Naive thymus-derived CD8-positive, alpha-beta T cell (primary cell): ENCODE data around the gene WWC2. TPM values are rescaled to one million over a fixed set of nuclear protein-coding genes. Genes with fewer than 3 reads are reported as not detected.

Source experiments
- ATAC-seq, 2 donors: fragments of 150-1000 bp; cut with Tn5 transposase in 1 of 2; sonication (Bioruptor Pico), chemical (Tn5 transposase) in 1 of 2; 1 replicate in 1 of 2; 2 replicates in 1 of 2; pipeline ENCODE4 v1.10.0; 2021; ENCODE audit warnings: mild to moderate bottlenecking in 2 of 2, moderate library complexity in 2 of 2
- POLR2A ChIA-PET: fragments of 350-600 bp; sonication (Branson Sonifier 250); formaldehyde crosslinking; loops from one replicate; lab custom pipeline; 2021; ENCODE audit warnings: antibody characterized with exemption; lab: Charles Lee
- DNase-seq, 10 donors: peaks; one replicate each; pipeline versions ENCODE4 v3.0.0 to v3.0.0-alpha.2; 2020 to 2022
- H3K27ac Mint-ChIP-seq, 10 donors: one replicate each; pipeline ENCODE4 v1.8.0; 2020 to 2022; ENCODE audit warnings: mild to moderate bottlenecking in 10 of 10, mixed read lengths in 10 of 10, moderate library complexity in 4 of 10, inconsistent platforms in 1 of 10
- H3K27me3 Mint-ChIP-seq, 5 donors: one replicate each; pipeline ENCODE4 v1.8.0; 2021 to 2022; ENCODE audit warnings: mixed read lengths in 5 of 5
- H3K36me3 Mint-ChIP-seq, 3 donors: one replicate each; pipeline ENCODE4 v1.8.0; 2020 to 2022; ENCODE audit warnings: mixed read lengths in 3 of 3, mild to moderate bottlenecking in 2 of 3, inconsistent platforms in 1 of 3
- H3K4me1 Mint-ChIP-seq, 4 donors: one replicate each; pipeline ENCODE4 v1.8.0; 2021 to 2022; ENCODE audit warnings: mixed read lengths in 4 of 4
- H3K4me3 Mint-ChIP-seq, 10 donors: one replicate each; pipeline ENCODE4 v1.8.0; 2020 to 2022; ENCODE audit warnings: mild to moderate bottlenecking in 10 of 10, mixed read lengths in 10 of 10, moderate library complexity in 6 of 10, inconsistent platforms in 1 of 10
- H3K9me3 Mint-ChIP-seq, 9 donors: one replicate each; pipeline ENCODE4 v1.8.0; 2020 to 2022; ENCODE audit warnings: mixed read lengths in 9 of 9, mild to moderate bottlenecking in 3 of 9, inconsistent platforms in 1 of 9, moderate library complexity in 1 of 9
- polyA plus RNA-seq, 3 donors: library from polyadenylated mRNA; unstranded; fragments of 300-500 nt; fragmentation: Illumina TruSeq; gene quantifications; one replicate each; pipeline ENCODE4 v1.2.3, GENCODE V29; 2021
- total RNA-seq, 8 experiments: library from RNA in 2 of 8; stranded (reverse) in 2 of 8; gene quantifications; one replicate each; pipeline ENCODE4 v1.2.3 and lab custom pipeline; 2021 to 2026

The WWC2 gene
- total and polyA plus RNA-seq, 5 experiments from 2014 or later = 0.59 to 8.0 (median 1.0) TPM

DNA sequence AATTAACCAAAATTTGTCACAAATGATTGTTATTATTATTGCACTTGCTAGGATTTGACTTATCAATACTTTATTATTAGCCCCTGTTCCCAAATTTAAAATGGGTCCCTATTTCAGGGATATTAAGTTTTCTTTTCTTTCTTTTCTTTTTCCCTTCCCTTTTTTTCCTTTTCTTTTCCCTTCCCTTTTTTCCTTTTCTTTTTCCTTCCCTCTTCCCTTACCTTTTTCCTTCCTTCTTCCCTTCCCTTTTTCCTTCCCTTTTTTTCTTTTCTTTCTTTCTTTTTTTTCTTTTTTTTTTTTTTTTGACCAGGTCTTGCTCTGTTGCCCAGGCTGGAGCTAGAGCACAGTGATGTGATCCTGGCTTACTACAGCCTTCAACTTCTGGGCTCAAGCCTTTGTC is 33.8 kb downstream of the WWC2 start:
- POLR2A ChIA-PET = interaction anchor here (0.6 kb wide), 1 partner anchor 64 kb away, joined by 3 read pairs; no protein-coding TSS in a partner anchor
- Mint-ChIP-seq H3K4me1 (peaks cover 0 to 13% (median under 1%) of the 10 kb centered on the region in 4 donors), H3K4me3 (no peak overlapping the region), H3K27me3 (peaks cover 0 to 2% (median under 1%) of the 10 kb centered on the region in 5 donors), H3K36me3 (no peaks in the 10 kb centered on the region), H3K27ac (no peak overlapping the region), H3K9me3 (no peaks in the 10 kb centered on the region)
- ATAC-seq = no peak
- no peak for DNase-seq

DNA sequence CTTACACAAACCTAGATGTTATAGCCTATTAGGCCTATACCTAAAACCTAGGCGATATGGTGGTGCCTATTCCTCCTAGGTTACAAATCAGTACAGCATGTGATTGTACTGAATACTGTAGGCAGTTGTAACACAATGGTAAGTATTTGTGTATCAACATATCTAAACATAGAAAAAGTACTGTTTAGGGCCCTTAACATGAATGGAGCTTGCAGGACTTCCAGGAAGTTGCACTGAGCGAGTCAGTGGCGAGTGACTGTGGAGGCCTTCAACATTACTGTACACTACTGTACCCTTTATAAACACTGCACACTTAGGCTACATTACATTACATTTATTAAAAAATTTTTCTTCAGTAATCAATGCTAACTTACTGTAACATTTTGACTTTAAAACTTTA is 37.8 kb downstream of the WWC2 start:
- POLR2A ChIA-PET = no interaction called here
- peaks cover 0 to 7% (median 2%) of the 10 kb centered on the region in 4 donors for H3K4me1 Mint-ChIP-seq
- H3K27me3 Mint-ChIP-seq = peaks cover 0 to 5% (median 2%) of the 10 kb centered on the region in 5 donors
- no peak overlapping the region for H3K4me3 Mint-ChIP-seq
- no peak overlapping the region for H3K27ac Mint-ChIP-seq
- H3K36me3 Mint-ChIP-seq = peaks cover 0 to 2% (median 0%) of the 10 kb centered on the region in 3 donors
- H3K9me3 Mint-ChIP-seq = no peaks in the 10 kb centered on the region
- no peak for ATAC-seq
- DNase-seq = no peak

DNA sequence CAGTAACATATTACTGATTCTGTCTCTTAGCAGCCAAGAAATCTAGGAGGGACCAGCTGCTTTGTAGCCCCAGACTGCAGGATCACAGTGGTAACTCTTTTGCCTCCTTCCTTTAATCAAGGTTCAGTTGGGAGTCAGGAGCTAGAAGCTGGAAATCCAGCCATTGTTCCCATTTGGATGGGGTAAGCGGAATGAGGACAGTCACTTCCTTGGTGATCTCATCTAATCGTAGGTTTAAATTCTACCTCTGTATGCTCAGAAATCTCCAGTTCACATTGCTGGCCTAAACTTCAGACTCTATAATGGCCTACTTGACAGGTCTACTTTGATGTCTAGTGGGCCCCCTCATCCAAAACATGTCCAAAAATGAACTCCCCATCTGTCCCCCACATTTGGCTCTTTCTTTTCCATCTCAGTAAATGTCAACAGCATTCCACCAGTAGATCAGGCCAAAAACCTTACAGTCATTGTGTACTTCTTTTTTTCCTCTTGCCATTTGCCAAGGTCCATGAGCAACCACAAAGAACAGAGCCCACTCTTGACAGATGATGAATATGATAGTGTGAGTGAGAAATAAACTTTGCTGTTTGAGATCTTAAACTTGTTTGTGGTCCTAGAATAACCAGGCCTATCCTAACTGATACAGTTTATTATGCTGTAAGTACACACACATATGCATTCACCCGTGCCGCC is 40.1 kb downstream of the WWC2 start:
- Mint-ChIP-seq H3K27ac (no peak overlapping the region), H3K9me3 (no peaks in the 10 kb centered on the region), H3K4me3 (no peak overlapping the region), H3K27me3 (peaks cover 0 to 7% (median 2%) of the 10 kb centered on the region in 5 donors), H3K4me1 (peaks cover 2 to 10% (median 6%) of the 10 kb centered on the region in 4 donors), H3K36me3 (peaks cover 0 to 2% (median 0%) of the 10 kb centered on the region in 3 donors)
- DNase-seq = no peak
- no peak for ATAC-seq
- POLR2A ChIA-PET = no interaction called here

DNA sequence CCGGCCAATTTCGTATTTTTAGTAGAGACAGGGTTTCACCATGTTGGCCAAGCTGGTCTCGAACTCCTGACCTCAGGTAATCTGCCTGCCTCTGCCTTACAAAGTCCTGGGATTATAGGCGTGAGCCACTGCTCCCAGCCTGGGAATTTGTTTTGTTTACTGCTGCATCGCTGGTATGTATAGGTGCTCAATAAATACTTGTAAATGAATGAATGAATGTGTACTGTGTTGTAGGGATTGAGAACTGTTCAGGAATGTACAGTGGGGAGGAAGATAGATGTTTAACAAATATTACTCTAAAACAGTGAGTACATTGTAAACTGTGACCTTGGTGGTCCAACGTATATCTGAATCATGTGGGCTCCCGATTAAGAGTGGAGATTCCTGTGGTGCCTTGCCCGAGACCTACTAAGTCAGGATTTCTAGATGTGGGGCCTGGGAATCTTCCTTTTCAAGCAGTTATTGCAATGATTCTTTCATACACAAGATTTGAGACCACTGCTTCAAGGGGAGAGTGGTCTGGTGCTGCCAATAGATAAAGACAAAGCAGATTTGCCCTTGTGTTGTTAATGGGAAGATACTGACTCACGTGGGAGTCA is 41.0 kb downstream of the WWC2 start:
- Mint-ChIP-seq H3K27me3 (peaks cover 0 to 7% (median 2%) of the 10 kb centered on the region in 5 donors), H3K9me3 (no peaks in the 10 kb centered on the region), H3K36me3 (peaks cover 0 to 2% (median 0%) of the 10 kb centered on the region in 3 donors), H3K27ac (no peak overlapping the region), H3K4me3 (no peak overlapping the region), H3K4me1 (peaks cover 2 to 10% (median 6%) of the 10 kb centered on the region in 4 donors)
- ATAC-seq = no peak
- DNase-seq = no peak
- POLR2A ChIA-PET = no interaction called here

DNA sequence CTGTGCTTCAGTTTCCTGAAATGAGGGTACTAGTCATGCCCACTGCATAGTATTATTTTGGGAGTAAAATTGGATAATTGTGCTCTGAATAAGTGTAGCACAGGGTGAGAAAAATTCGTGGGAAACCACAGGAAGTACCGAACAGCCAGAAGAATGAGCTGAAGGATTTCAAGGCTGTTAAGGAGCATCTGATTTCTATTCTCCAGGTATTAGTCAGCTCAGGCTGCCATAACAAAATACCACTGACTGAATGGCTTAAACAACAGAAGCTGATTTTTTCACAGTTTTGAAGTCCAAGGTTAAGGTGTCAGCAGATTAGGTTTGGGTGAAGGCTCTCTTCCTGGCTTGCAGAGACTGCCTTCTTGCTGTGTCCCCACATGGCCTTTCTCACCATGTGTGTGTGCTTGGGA is 41.9 kb downstream of the WWC2 start:
- no peak overlapping the region for H3K27ac Mint-ChIP-seq
- no peak for ATAC-seq
- H3K27me3 Mint-ChIP-seq = peaks cover 0 to 7% (median 3%) of the 10 kb centered on the region in 5 donors
- peaks cover under 1 to 10% (median 5%) of the 10 kb centered on the region in 4 donors for H3K4me1 Mint-ChIP-seq
- DNase-seq = no peak
- H3K36me3 Mint-ChIP-seq = peaks cover 0 to 2% (median 0%) of the 10 kb centered on the region in 3 donors
- POLR2A ChIA-PET = no interaction called here
- H3K4me3 Mint-ChIP-seq = no peak overlapping the region
- H3K9me3 Mint-ChIP-seq = no peaks in the 10 kb centered on the region

DNA sequence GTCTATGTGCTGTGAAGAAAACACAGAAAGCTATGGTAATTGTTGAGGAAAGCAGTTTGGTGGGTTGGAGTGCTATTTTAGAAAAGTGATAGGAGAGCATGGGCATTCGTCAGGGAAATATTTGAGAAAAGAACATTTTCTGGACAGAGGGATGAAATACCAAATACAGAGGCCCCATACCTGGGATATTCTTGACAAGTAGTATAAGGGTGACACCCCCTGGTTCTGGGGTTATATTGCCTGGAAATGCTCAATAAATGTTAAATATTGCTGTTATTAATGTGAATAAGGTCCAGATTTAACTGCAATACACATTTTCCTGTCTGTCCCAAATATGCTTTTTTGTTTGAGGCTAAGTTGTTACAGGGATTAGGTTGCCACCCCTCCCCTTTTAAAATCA is 42.9 kb downstream of the WWC2 start:
- POLR2A ChIA-PET = no interaction called here
- H3K9me3 Mint-ChIP-seq = no peaks in the 10 kb centered on the region
- peaks cover 0 to 10% (median 6%) of the 10 kb centered on the region in 4 donors for H3K4me1 Mint-ChIP-seq
- H3K27ac Mint-ChIP-seq = no peak overlapping the region
- H3K4me3 Mint-ChIP-seq = no peak overlapping the region
- H3K36me3 Mint-ChIP-seq = peaks cover 0 to 2% (median 0%) of the 10 kb centered on the region in 3 donors
- DNase-seq (no peak), ATAC-seq (no peak)
- peaks cover 0 to 7% (median 3%) of the 10 kb centered on the region in 5 donors for H3K27me3 Mint-ChIP-seq

DNA sequence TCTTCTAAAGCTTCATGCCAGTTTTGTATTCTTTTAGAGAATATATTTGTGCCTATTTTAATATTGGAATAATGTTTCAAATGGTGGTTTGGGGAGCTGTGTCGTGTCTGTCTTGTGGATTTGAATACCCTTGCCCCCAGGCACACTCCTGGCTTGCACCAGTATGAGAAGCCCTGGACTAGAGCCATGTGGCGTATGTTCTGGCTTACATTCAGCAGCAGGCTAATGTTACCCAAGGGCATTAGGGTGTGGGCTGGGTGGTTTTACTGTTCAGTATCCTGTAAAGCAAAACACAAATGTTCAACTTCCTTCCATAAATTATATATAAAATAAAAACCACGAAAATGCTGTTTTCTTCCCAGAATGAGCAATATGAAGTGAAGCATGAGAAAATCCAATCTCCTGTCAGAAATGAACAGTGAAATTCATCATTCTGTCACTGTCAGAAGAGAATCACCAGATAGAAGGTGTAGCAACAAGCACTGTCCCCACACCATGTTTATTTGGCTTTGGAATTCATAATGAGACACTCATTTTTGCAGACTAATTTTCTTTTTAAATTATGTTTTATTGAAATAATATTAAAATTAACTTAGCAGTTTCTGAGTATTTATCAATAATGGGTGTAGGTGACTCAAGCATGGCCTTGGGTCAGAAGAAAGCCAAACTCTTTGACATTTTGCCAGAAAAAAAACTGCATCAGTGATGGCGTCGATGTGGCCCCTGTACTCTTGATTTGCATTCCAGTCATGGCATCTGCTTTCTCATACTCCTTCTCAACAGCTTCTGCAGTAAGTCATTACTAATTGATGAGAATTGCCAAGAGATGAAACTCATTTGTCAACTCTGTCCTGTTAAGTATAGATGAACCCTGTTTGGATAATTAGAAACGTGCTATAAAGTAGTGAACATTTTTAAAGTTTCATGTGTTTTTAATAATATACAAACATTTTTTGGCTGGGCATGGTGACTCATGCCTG is 43.8 kb downstream of the WWC2 start:
- Mint-ChIP-seq H3K27me3 (peaks cover 0 to 7% (median 3%) of the 10 kb centered on the region in 5 donors), H3K4me3 (no peak overlapping the region), H3K4me1 (peaks cover 0 to 10% (median 6%) of the 10 kb centered on the region in 4 donors), H3K27ac (peak overlapping the region in 1 of 10 donors; percentile 13), H3K9me3 (no peaks in the 10 kb centered on the region), H3K36me3 (peaks cover 0 to 2% (median 0%) of the 10 kb centered on the region in 3 donors)
- ATAC-seq (no peak), DNase-seq (no peak)
- POLR2A ChIA-PET = no interaction called here

DNA sequence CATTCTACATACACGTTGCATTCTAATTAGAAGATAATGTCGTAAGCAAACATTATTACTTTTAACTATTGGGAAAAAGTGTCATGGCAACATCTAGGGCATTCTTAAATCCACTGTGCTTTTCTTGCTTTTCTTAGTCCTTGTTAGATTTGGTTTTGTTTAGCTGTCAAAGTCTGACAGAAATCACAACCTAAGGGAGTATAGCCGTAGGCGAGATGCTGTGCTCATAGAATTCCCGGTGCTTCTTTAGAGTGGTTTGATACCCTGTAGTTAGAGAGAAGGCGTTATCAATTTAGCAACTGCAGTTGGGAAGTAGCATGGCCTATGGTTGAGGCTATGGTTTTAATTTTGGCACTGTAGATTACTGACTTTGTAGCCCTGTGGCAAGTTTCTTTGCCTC is 45.7 kb downstream of the WWC2 start:
- Mint-ChIP-seq H3K36me3 (no peaks in the 10 kb centered on the region), H3K27me3 (peaks cover 0 to 3% (median 1%) of the 10 kb centered on the region in 5 donors), H3K4me1 (peaks cover 0 to 10% (median 6%) of the 10 kb centered on the region in 4 donors), H3K9me3 (no peaks in the 10 kb centered on the region), H3K4me3 (no peak overlapping the region), H3K27ac (no peak overlapping the region)
- no peak for ATAC-seq
- DNase-seq = no peak
- POLR2A ChIA-PET = no interaction called here

DNA sequence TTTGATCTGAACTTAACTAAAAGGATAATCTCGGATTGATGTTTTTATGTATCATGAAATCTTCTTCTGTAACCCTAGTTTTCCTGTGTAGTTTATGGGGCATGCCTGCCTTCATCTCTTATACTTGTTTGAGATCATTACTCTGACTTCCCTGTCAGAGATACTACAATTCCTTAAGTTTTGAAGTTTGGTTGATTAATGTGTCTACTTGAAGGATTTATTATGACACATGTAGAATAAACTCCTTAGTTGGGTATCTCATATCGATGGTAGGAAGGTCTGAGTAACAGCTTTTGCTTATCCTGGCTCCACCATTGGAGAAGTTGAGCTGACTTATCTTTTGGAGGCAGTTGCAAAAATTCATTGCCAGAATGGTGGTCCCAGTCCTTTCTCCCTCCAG is 46.7 kb downstream of the WWC2 start:
- H3K4me1 Mint-ChIP-seq = peaks cover 0 to 10% (median 5%) of the 10 kb centered on the region in 4 donors
- H3K9me3 Mint-ChIP-seq = no peaks in the 10 kb centered on the region
- POLR2A ChIA-PET = no interaction called here
- no peak overlapping the region for H3K4me3 Mint-ChIP-seq
- no peaks in the 10 kb centered on the region for H3K36me3 Mint-ChIP-seq
- DNase-seq = no peak
- no peak overlapping the region for H3K27ac Mint-ChIP-seq
- H3K27me3 Mint-ChIP-seq = peaks cover 0 to 3% (median 1%) of the 10 kb centered on the region in 5 donors
- no peak for ATAC-seq

DNA sequence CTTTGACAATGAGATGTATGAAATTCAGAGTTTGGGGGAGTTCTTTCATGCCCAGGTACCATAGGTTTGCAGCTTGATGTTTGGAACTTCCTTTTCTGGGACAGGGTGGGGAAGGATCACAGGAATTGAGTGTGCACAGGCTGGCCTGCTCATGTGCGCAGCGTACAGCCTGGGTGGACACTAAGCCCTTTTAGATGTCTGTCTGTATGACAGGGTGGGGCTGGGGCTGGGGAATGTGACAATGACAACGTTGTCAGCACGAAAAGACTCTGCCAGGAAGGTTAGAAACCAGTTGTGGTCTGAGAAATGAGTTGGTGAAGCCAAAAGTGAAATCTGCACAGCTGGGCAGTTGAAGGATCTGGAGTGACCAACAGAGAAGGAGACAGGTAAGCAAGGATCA is 47.4 kb downstream of the WWC2 start:
- DNase-seq = no peak
- Mint-ChIP-seq H3K4me1 (peaks cover 0 to 10% (median 5%) of the 10 kb centered on the region in 4 donors), H3K9me3 (no peaks in the 10 kb centered on the region), H3K4me3 (no peak overlapping the region), H3K36me3 (no peaks in the 10 kb centered on the region), H3K27me3 (peaks cover 0 to 3% (median 1%) of the 10 kb centered on the region in 5 donors), H3K27ac (no peak overlapping the region)
- POLR2A ChIA-PET = no interaction called here
- no peak for ATAC-seq

DNA sequence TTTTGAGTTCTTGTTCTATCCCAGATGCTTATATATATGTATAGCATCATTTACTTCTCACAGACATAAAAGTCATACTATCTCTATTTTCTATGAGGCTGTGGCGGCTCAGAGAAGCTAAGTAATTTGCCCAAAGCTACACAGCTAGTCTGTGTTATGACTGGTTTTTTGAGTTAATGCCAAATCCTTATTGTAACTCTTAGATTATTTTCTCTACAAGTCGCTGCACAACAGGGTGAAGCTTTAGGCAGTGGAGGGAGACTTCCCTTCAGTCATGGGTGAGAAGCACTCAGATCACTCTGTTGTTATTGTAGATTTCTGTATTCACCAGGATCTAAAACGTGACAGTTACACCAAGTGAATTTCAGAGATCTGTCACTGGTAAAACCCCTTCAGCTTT is 48.1 kb downstream of the WWC2 start:
- no peaks in the 10 kb centered on the region for H3K9me3 Mint-ChIP-seq
- no peaks in the 10 kb centered on the region for H3K36me3 Mint-ChIP-seq
- no peak for ATAC-seq
- peaks cover 0 to 3% (median 1%) of the 10 kb centered on the region in 5 donors for H3K27me3 Mint-ChIP-seq
- DNase-seq = no peak
- H3K27ac Mint-ChIP-seq = no peak overlapping the region
- peaks cover 0 to 4% (median 3%) of the 10 kb centered on the region in 4 donors for H3K4me1 Mint-ChIP-seq
- no peak overlapping the region for H3K4me3 Mint-ChIP-seq
- POLR2A ChIA-PET = no interaction called here

DNA sequence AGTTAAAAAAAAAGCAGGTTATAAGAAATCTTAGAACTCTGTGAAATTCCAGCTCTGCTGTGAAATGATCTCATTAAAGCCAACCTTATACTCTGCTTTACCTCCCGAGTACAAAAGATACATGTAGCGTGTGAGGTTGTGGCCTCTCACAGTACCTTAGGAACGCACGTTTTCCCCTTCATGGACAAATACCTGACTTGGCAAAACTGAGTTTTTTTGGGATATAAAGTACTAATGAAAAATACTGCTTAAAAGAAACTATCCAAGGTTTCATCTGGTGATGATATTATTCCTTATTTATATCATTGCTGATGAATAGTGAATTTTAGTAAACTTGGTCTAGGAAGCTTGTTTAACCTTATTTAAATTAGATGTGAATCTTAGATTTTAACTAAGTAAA is 48.9 kb downstream of the WWC2 start:
- Mint-ChIP-seq H3K27ac (no peak overlapping the region), H3K4me3 (no peak overlapping the region), H3K36me3 (no peaks in the 10 kb centered on the region), H3K4me1 (peaks cover 0 to 3% (median 1%) of the 10 kb centered on the region in 4 donors), H3K27me3 (peaks cover 0 to 3% (median 0%) of the 10 kb centered on the region in 5 donors), H3K9me3 (no peaks in the 10 kb centered on the region)
- ATAC-seq (no peak), DNase-seq (no peak)
- POLR2A ChIA-PET = no interaction called here
